Lung microvascular endothelial cell (primary cell): ENCODE results near the gene SLC6A14. TPM values are rescaled to one million over a fixed set of nuclear protein-coding genes. Genes with fewer than 3 reads are reported as not detected.

Source experiments
- DNase-seq, 2 donors: peaks; one replicate each; pipeline versions ENCODE4 v3.0.0 to v3.0.0-alpha.2; 2010; ENCODE audit warnings: low read depth in 2 of 2
- total RNA-seq: library from RNA; depleted of rRNA; stranded (reverse); fragments of >200 nt; gene quantifications from 2 replicates; pipeline ENCODE4 v1.2.1, GENCODE V29; 2014

SLC6A14 gene, protein sequence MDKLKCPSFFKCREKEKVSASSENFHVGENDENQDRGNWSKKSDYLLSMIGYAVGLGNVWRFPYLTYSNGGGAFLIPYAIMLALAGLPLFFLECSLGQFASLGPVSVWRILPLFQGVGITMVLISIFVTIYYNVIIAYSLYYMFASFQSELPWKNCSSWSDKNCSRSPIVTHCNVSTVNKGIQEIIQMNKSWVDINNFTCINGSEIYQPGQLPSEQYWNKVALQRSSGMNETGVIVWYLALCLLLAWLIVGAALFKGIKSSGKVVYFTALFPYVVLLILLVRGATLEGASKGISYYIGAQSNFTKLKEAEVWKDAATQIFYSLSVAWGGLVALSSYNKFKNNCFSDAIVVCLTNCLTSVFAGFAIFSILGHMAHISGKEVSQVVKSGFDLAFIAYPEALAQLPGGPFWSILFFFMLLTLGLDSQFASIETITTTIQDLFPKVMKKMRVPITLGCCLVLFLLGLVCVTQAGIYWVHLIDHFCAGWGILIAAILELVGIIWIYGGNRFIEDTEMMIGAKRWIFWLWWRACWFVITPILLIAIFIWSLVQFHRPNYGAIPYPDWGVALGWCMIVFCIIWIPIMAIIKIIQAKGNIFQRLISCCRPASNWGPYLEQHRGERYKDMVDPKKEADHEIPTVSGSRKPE
- not detected in 2 replicates for total RNA-seq

GRCh38 chrX:116436358-116436816 is at the start of gene SLC6A14:
SLC6A14 (plus strand) TSS chrX:116436606; CDS start chrX:116436710, 104 bp downstream.
- no peak for DNase-seq

- DNase-seq = no peak
Measured at GRCh38 chrX:116395752-116396151, 40.7 kb upstream of the SLC6A14 start.

- no peak for DNase-seq
Measured at GRCh38 chrX:116399681-116400080, 36.7 kb upstream of the SLC6A14 start.

DNA sequence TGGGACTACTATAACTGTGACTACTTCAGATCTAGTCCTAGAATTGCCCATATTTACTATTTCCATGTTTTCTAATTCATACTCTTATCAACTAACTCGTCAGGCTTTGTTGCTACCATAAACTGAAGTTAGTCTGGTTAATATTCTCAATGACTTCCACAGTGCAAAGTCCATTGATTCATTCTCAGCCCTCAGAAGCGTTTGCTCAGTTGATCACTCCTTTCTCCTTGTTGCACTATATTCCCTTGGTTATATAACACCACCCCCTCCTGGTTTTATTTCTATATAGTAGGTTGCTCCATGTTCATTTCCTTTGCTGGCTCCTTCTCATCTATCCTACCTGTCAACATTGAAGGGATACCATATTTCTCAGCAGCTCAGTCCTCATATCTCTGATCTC is 27.2 kb upstream of the SLC6A14 start:
- no peak for DNase-seq

DNA sequence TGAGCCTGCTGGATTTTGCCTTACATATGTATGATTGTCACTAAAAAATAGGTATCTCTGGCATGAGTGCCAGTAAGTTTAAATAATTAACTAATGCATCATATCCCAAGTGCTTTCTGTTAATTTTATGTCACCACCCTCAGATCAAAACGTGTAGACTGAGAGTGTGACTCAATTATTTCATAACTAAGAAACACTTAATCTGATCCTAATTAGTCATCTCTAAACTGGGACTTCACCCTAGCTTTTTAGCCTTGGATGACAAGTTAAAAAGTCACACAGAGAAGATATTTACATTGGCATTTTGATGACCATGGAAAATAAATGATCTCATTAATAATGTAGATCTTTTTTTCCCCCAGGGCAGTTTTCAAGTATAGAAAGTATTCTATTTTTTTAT is 23.1 kb upstream of the SLC6A14 start:
- no peak for DNase-seq

GRCh38 chrX:116417214-116417613 is 19.2 kb upstream of the SLC6A14 start:
- DNase-seq = no peak

GRCh38 chrX:116417968-116418367 is 18.4 kb upstream of the SLC6A14 start:
- DNase-seq = no peak

DNA sequence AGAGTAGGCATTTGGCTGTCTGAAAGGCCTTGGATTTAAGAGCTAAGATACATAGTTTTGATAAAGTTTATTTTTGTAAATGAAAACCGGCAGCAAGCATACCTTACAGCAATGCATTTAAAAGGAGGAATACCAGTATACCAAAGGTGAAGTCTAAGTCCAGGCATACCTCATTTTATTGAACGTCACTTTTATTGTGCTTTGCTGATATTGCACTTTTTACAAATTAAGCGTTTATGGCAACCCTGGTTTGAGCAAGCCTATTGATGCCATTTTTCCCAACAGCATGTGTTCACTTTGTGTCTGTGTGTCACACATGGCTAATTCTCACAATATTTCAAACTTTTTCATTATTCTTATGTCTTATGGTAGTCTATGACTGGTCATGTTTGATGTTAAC is 8.4 kb upstream of the SLC6A14 start:
- DNase-seq = no peak

DNA sequence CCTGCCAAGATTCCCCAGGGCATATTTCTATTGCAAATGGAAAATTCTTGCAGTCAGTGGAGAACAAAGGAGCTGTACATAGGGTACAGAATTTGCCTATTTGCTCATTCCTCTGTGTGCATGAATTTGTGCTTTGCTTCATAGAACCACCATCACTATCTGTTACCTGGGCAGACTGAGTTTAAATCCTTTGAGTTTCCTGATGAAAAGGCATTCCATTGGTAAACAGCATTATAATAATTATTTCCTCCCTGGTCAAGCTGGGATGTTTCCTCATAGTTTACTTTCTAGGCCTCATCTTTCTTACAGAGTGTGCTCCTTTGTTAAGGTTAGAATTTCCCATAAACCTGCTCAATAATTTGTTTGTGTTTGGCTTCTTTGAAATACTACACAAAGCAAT is 809 bp upstream of the SLC6A14 start:
- no peak for DNase-seq

DNA sequence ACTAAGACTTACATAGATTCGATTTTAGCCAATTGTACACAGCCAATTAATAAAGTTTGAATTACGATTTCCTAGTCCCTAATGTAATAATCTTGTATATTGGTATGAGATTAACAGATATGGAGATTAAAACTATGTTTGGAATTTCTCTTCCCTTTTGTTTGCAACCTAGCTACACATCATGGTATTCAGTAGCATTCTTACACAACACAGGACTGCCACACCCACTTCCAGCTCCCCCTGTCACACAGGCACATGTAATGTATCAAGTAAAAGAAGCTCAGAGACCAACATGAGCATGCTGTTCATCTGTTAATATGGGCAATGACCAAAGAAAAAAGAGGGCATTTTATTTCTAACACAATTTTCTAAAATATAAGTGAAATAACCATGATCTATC is 12.8 kb downstream of the SLC6A14 start:
- DNase-seq = no peak

DNA sequence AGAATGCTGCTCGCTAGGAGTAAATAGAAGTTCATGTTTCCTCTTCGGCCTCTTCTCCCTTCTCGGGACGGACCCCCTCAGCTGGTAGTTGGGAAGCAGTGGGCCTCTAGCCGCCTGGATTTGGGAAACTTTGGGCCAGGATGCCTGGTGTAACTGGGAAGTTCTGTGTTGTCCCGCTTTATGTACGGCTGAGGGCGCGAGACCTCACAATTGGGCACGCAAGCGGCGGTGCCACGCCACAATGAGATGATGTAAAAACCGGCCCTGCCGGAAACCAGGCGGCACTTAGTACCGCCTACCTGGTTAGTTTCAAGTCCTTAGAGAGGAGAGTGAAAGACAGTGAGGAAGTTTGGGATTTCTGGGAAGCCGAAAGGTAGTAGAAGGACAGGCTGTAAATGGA is 26.4 kb downstream of the SLC6A14 start, which contains the start of gene CT83:
CT83 (minus strand) TSS at position 155 of the 400 bp plus-strand sequence; CDS start at position 35, 120 bp downstream.
- no peak for DNase-seq

DNA sequence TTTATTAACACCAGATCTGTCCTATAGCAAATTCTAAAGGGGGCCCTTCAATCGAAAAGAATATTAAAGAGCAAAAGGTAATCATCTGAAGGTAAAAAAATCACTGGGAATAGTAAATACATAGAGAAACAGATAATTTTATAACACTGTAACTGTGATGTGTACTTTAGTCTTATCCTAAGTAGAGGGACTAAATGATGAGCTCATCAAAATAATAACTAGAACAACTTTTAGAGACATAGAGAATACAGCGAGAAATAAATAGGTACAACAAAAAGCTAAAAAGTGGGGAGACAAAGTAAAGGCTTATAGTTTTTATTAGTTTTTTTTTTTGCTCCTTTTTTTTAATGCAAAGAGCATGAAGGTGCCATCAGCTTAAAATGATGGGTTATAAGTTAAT is 43.7 kb downstream of the SLC6A14 start:
- DNase-seq = no peak

- DNase-seq = no peak
Measured at GRCh38 chrX:116490104-116490503, 53.7 kb downstream of the SLC6A14 start.

GRCh38 chrX:116493271-116493670 is 56.9 kb downstream of the SLC6A14 start:
- no peak for DNase-seq

DNA sequence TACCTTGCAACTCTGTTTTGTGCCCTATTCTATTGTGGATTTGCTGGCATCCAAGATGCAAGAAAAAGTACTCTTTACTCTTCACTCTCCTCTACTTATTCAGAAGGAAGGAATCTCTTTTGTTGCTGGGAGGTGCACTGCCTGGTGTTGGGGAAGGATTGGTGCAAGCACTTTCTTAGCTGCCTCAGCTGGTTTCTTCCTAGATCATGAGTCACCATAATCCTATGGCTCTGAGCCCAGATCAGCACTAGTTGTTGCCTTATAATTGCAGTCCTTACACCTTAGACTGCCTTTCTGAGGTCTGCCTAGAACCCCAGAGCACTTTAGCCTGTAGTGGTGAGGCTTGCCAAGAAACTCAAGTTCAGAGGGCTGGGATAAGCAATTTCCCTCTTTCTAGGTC is 63.4 kb downstream of the SLC6A14 start:
- no peak for DNase-seq

Other genes with a start within 250 kb of the SLC6A14 start
- gene CT83, start 26.4 kb downstream of the SLC6A14 start, total RNA-seq = not detected in 2 replicates